K562 (cell line): ENCODE results near the gene POPDC2. TPM values are rescaled to one million over a fixed set of nuclear protein-coding genes. Genes with fewer than 3 reads are reported as not detected.

Experiments used
- ATAC-seq: fragments of 200-7000 bp; cut with Tn5 transposase; 3 replicates; pipeline ENCODE4 v1.9.1; 2020; ENCODE audit warnings: moderate library complexity
- BruUV-seq: library from RNA; stranded (reverse); fragments of 400-500 nt; replicated peaks from 2 replicates; lab custom pipeline; 2021; lab: Mats Ljungman, UMichigan
- CTCF ChIA-PET: fragments of 300-600 bp; formaldehyde crosslinking; extraction: SDS; loops from one replicate; lab custom pipeline; 2021; ENCODE audit warnings: low intra/inter-chr PET ratio; lab: Yijun Ruan, JAX
- POLR2A ChIA-PET: fragments of 300-600, 350-650 bp; sonication (Branson Sonifier 250); formaldehyde crosslinking; extraction: SDS; loops from one replicate; lab custom pipeline; 2021; ENCODE audit warnings: antibody characterized with exemption, inconsistent platforms; lab: Yijun Ruan, JAX
- DNase-seq, 4 experiments: peaks; one replicate each; pipeline versions ENCODE4 v3.0.0 to v3.0.0-alpha.2; 2011 to 2018; ENCODE audit warnings: low spot score in 3 of 4, mixed read lengths in 3 of 4; ENCODE audit errors: extremely low read depth in 1 of 4
- FAIRE-seq: peaks from 2 replicates; lab custom pipeline; 2011; peaks lifted over from hg19 to GRCh38; lab: Jason Lieb, UNC
- H2AFZ ChIP-seq: 2 replicates; pipeline ENCODE4 v1.6.0; 2011; ENCODE audit warnings: low read depth, low read length, control low read depth, inconsistent platforms
- H3K27ac ChIP-seq: fragments of 200-600 bp; 3 replicates; pipeline ENCODE4 v1.8.0; 2011; ENCODE audit warnings: low read depth, mild to moderate bottlenecking, control low read depth, inconsistent platforms, low read length, moderate library complexity, mixed read lengths; ENCODE audit errors: extremely low read depth
- H3K27me3 ChIP-seq, 2 experiments: fragments of 300-600 bp in 1 of 2; 2 replicates in 1 of 2; 3 replicates in 1 of 2; pipeline versions ENCODE4 v1.6.0 to v1.8.0; 2011; ENCODE audit warnings: inconsistent platforms in 2 of 2, low read length in 2 of 2, mild to moderate bottlenecking in 1 of 2, mixed read lengths in 1 of 2, moderate library complexity in 1 of 2; ENCODE audit not compliant: control insufficient read depth in 2 of 2, insufficient read depth in 2 of 2
- H3K36me3 ChIP-seq: fragments of 300-600 bp; 3 replicates; pipeline ENCODE4 v1.8.0; 2011; ENCODE audit warnings: mild to moderate bottlenecking, low read length, inconsistent platforms; ENCODE audit not compliant: control insufficient read depth, insufficient read depth
- H3K4me1 ChIP-seq, 2 experiments: fragments of 200-600 bp in 1 of 2; replicated peaks in 1 of 2; 2 replicates in 1 of 2; 3 replicates in 1 of 2; pipeline versions ENCODE4 v1.5.1 to v1.8.0; 2011; ENCODE audit warnings: inconsistent platforms in 2 of 2, low read length in 2 of 2, mild to moderate bottlenecking in 1 of 2, mixed read lengths in 1 of 2, moderate library complexity in 1 of 2; ENCODE audit not compliant: control insufficient read depth in 2 of 2, insufficient read depth in 2 of 2
- H3K4me2 ChIP-seq: 2 replicates; pipeline ENCODE4 v1.6.1; 2011; ENCODE audit warnings: low read length, control low read depth, inconsistent platforms, mixed read lengths; ENCODE audit not compliant: insufficient read depth
- H3K4me3 ChIP-seq: fragments of 200-600 bp; sonication (generic), shearing (Covaris generic); 2 replicates; pipeline ENCODE4 v1.5.1; 2016; ENCODE audit warnings: control low read depth, inconsistent platforms
- H3K79me2 ChIP-seq: fragments of 200-600 bp; 3 replicates; pipeline ENCODE4 v1.8.0; 2011; ENCODE audit warnings: low read length, inconsistent platforms; ENCODE audit not compliant: control insufficient read depth, insufficient read depth
- H3K9ac ChIP-seq, 2 experiments: 2 replicates each; pipeline versions ENCODE4 v1.6.0 to v1.6.1; 2011; ENCODE audit warnings: low read depth in 2 of 2, low read length in 2 of 2, control low read depth in 1 of 2, inconsistent platforms in 1 of 2, mild to moderate bottlenecking in 1 of 2, mixed read lengths in 1 of 2; ENCODE audit not compliant: insufficient read depth in 1 of 2
- H3K9me1 ChIP-seq: one replicate; pipeline ENCODE4 v1.6.0; 2011; ENCODE audit warnings: inconsistent platforms, mild to moderate bottlenecking, low read length, moderate library complexity; ENCODE audit not compliant: control insufficient read depth, insufficient read depth
- H3K9me3 ChIP-seq: replicated peaks from 2 replicates; pipeline ENCODE4 v1.5.1; 2011; ENCODE audit warnings: low read depth, low read length, inconsistent platforms; ENCODE audit not compliant: control insufficient read depth, insufficient read depth
- H4K20me1 ChIP-seq: replicated peaks from 2 replicates; pipeline ENCODE4 v1.6.1; 2011; ENCODE audit warnings: low read length, inconsistent platforms, mixed read lengths; ENCODE audit not compliant: control insufficient read depth, insufficient read depth
- ARNT ChIP-seq, 2 experiments: fragments of 450-650 bp; IDR thresholded peaks; 2 replicates each; pipeline ENCODE4 v1.6.1; 2016; ENCODE audit warnings: mild to moderate bottlenecking in 1 of 2
- BHLHE40 ChIP-seq: IDR thresholded peaks from 2 replicates; pipeline ENCODE4 v1.6.1; 2011; ENCODE audit warnings: low read length, improper control_type of control experiment
- CTBP1 ChIP-seq: fragments of 450-650 bp; IDR thresholded peaks from 2 replicates; pipeline ENCODE4 v1.6.1; 2016; ENCODE audit warnings: borderline replicate concordance
- CXXC5 ChIP-seq: fragments of 250-450 bp; sonication (Bioruptor Pico); IDR thresholded peaks from 2 replicates; pipeline ENCODE4 v1.8.0; 2022; ENCODE audit warnings: inconsistent platforms, mild to moderate bottlenecking, moderate library complexity
- FOXA3 ChIP-seq, 2 experiments: fragments of 450-650 bp in 1 of 2; sonication (generic) in 1 of 2; formaldehyde crosslinking; IDR thresholded peaks in 1 of 2; conservative IDR thresholded peaks in 1 of 2; 2 replicates each; pipeline versions ENCODE4 v1.4.0 to v1.8.0; 2020 to 2022; ENCODE audit warnings: mild to moderate bottlenecking in 2 of 2, missing genetic modification reagents in 1 of 2
- GTF2E2 ChIP-seq: fragments of 200-800 bp; sonication (Bioruptor generic); IDR thresholded peaks from 2 replicates; pipeline ENCODE4 v1.6.1; 2016; ENCODE audit warnings: missing genetic modification characterization, missing compliant biosample characterization
- HDAC3 ChIP-seq: fragments of 450-650 bp; IDR thresholded peaks from 2 replicates; pipeline ENCODE4 v1.6.1; 2018; ENCODE audit warnings: borderline replicate concordance, mild to moderate bottlenecking, moderate library complexity; ENCODE audit not compliant: partially characterized antibody
- L3MBTL2 ChIP-seq: fragments of 450-650 bp; IDR thresholded peaks from 2 replicates; pipeline ENCODE4 v1.6.1; 2016; ENCODE audit warnings: mild to moderate bottlenecking, moderate library complexity
- LEF1 ChIP-seq: fragments of 450-650 bp; IDR thresholded peaks from 2 replicates; pipeline ENCODE4 v1.6.1; 2016; ENCODE audit warnings: mild to moderate bottlenecking
- MEF2D ChIP-seq: conservative IDR thresholded peaks from 2 replicates; pipeline ENCODE4 v1.6.1; 2016; ENCODE audit warnings: low read depth, missing genetic modification characterization, missing compliant biosample characterization
- RB1 ChIP-seq: fragments of 450-650 bp; IDR thresholded peaks from 2 replicates; pipeline ENCODE4 v1.6.1; 2017; ENCODE audit warnings: low read depth, mild to moderate bottlenecking
- SLC30A9 ChIP-seq: fragments of 250-450 bp; sonication (Bioruptor Pico); IDR thresholded peaks from 2 replicates; pipeline ENCODE4 v1.8.0; 2022; ENCODE audit warnings: mild to moderate bottlenecking, moderate library complexity
- SMARCE1 ChIP-seq: fragments of 450-650 bp; IDR thresholded peaks from 2 replicates; pipeline ENCODE4 v1.7.1; 2016; ENCODE audit warnings: mild to moderate bottlenecking
- SOX6 ChIP-seq: fragments of 450-650 bp; IDR thresholded peaks from 2 replicates; pipeline ENCODE4 v1.6.1; 2014; ENCODE audit warnings: mild to moderate bottlenecking
- TBL1XR1 ChIP-seq, 2 experiments: IDR thresholded peaks; 2 replicates each; pipeline ENCODE4 v1.6.1; 2012; ENCODE audit warnings: improper control_type of control experiment in 2 of 2, low read length in 2 of 2, mild to moderate bottlenecking in 1 of 2
- ZFX ChIP-seq: sonication (generic); formaldehyde crosslinking; IDR thresholded peaks from 2 replicates; pipeline ENCODE4 v1.8.0; 2022; ENCODE audit warnings: mild to moderate bottlenecking, missing genetic modification reagents, moderate library complexity
- ZNF143 ChIP-seq: sonication (generic); formaldehyde crosslinking; IDR thresholded peaks from 2 replicates; pipeline ENCODE4 v1.9.0; 2022; ENCODE audit warnings: mild to moderate bottlenecking, missing genetic modification reagents
- ZNF589 ChIP-seq: fragments of 200-800 bp; sonication (Bioruptor generic); IDR thresholded peaks from 2 replicates; pipeline ENCODE4 v1.6.1; 2016; ENCODE audit warnings: low read depth, missing genetic modification characterization, missing compliant biosample characterization
- ZNF592 ChIP-seq: fragments of 450-650 bp; IDR thresholded peaks from 2 replicates; pipeline ENCODE4 v1.6.1; 2017; ENCODE audit warnings: antibody characterized with exemption, mild to moderate bottlenecking
- WGBS: fragments of 100-300 bp; shearing (Covaris generic); methylation state at CpG from one replicate; pipeline ENCODE4 v1.1.6; 2016; ENCODE audit warnings: low coverage, mixed read lengths; ENCODE audit not compliant: insufficient coverage; ENCODE audit errors: missing lambda C conversion rate; 5-methylcytosine and 5-hydroxymethylcytosine counted together
- in situ Hi-C: fragments of 300-500 bp; cut with MboI; formaldehyde crosslinking; loops from 4 replicates; pipeline ENCODE4 v1.15.0; 2018; ENCODE audit warnings: inconsistent platforms, mixed read lengths
- intact Hi-C: fragments of 100-400 bp; cut with micrococcal nuclease; formaldehyde crosslinking; loops from 2 replicates; pipeline ENCODE4 v1.14.2; 2022
- polyA plus RNA-seq, 8 experiments: library from polyadenylated mRNA; depleted of rRNA in 4 of 8; stranded (reverse) in 5 of 8; unstranded in 3 of 8; fragments of >200 nt; fragmentation: Nextera tagmentation in 2 of 8; fragmentation: Illumina TruSeq in 1 of 8; extraction: Ambion mirVana in 2 of 8; extraction: Trizol in 1 of 8; gene quantifications; 2 replicates each; pipeline versions ENCODE4 v1.2.1 to v1.2.3, GENCODE V29; 2011 to 2014; ENCODE audit warnings: inconsistent platforms in 1 of 8, missing spikeins in 1 of 8
- total RNA-seq, 7 experiments: library from RNA; depleted of rRNA in 6 of 7; stranded (reverse); fragments of >200 nt in 6 of 7; fragmentation: Illumina TruSeq in 2 of 7; extraction: Trizol in 2 of 7; gene quantifications; 2 replicates each; pipeline versions ENCODE4 v1.2.1 to v1.2.3, GENCODE V29; 2011 to 2021; ENCODE audit warnings: low replicate concordance in 1 of 7

The POPDC2 gene
- total and polyA plus RNA-seq, 9 of the 15 experiments (the other 6 are each of a cell fraction or from before 2014, with no cell fraction given), result 0.08 to 0.32 (median 0.13) TPM; not detected in 4

GRCh38 chr3:119637679-119638477 is 22.5 kb downstream of the POPDC2 start:
- Histone ChIP-seq H3K79me2 (no peaks in the 10 kb centered on the region), H3K4me1 (peaks cover 8 to 42% of the 10 kb centered on the region in 2 experiments), H3K4me2 (peak overlapping the region; percentile 22; the same call in 1 of the 2 replicates), H3K9me1 (peaks cover 3% of the 10 kb centered on the region), H4K20me1 (no peaks in the 10 kb centered on the region), H3K9me3 (no peaks in the 10 kb centered on the region), H3K36me3 (no peaks in the 10 kb centered on the region), H3K9ac (no peak overlapping the region), H2AFZ (peak overlapping the region; percentile 79), H3K27ac (peak overlapping the region; percentile 83; the same call in 2 of the 3 replicates), H3K27me3 (no peaks in the 10 kb centered on the region), H3K4me3 (no peak overlapping the region)
- 29% methylated on average over 3 of the region's 3 CpGs for WGBS
- in situ Hi-C loops, result no loop called here
- intact Hi-C loops, result loop anchor here (5.0 kb wide), 1 partner anchor 39 kb away; the partner anchor contains the start of gene COX17
- no TSS peak for BruUV-seq
- ChIA-PET CTCF (no interaction called here), POLR2A (interaction anchor here (1.6 kb wide), 1 partner anchor 20 kb away, joined by 3 read pairs; no protein-coding TSS in a partner anchor)
- DNase-seq (peak in 2 of 4 experiments; percentile 16 to 50), ATAC-seq (peak; percentile 29; the same call in 2 of the 3 replicates), FAIRE-seq (no peak)
- TF ChIP-seq MEF2D (tag), result peak; percentile 89; the same call in 1 of the 2 replicates
- no peak for TF ChIP-seq BHLHE40
- TF ChIP-seq CXXC5 (CRISPR knock-in tag), result 0 out of 2 replicates have a peak, but pooled peaks have one; percentile 7
- TF ChIP-seq SMARCE1, result peak; percentile 62; the same call in 1 of the 2 replicates
- no peak for TF ChIP-seq ZNF143 (CRISPR knock-in tag)
- TF ChIP-seq RB1, result no peak
- 0 out of 4 replicates have a peak, but pooled peaks of 1 of the 2 experiments have one; percentile 6 for TF ChIP-seq FOXA3 (CRISPR knock-in tag; conservative IDR thresholded peaks at IDR 0.05 in 1 of 2, IDR thresholded peaks at IDR 0.05 in 1 of 2)
- TF ChIP-seq ZFX (CRISPR knock-in tag), result peak; percentile 47; the same call in 1 of the 2 replicates
- TF ChIP-seq TBL1XR1 (IDR thresholded peaks at IDR 0.05; ENCODE audit: low read length in 2 of 2), result peak in 1 of 2 experiments; percentile 15; a peak in 1 of 4 replicates
- peak; percentile 22; the same call in 1 of the 2 replicates for TF ChIP-seq CTBP1
- TF ChIP-seq LEF1, result peak; percentile 41; the same call in 1 of the 2 replicates
- TF ChIP-seq GTF2E2 (tag), result peak; percentile 84
- TF ChIP-seq ZNF589 (CRISPR knock-in tag), result peak; percentile 57; the same call in 1 of the 2 replicates
- no peak for TF ChIP-seq ARNT (IDR thresholded peaks at IDR 0.05)
- TF ChIP-seq SOX6, result 0 out of 2 replicates have a peak, but pooled peaks have one; percentile 12
- TF ChIP-seq L3MBTL2, result no peak
- TF ChIP-seq SLC30A9 (CRISPR knock-in tag), result no peak
- no peak for TF ChIP-seq HDAC3
- TF ChIP-seq ZNF592, result peak; percentile 60; the same call in 1 of the 2 replicates
